Fibroblast of gingiva (primary cell): ENCODE data around the gene TTPAL.

ENCODE experiments used
- DNase-seq: peaks from one replicate; pipeline ENCODE4 v3.0.0-alpha.2; 2011; ENCODE audit warnings: low read depth

The TTPAL gene

DNA sequence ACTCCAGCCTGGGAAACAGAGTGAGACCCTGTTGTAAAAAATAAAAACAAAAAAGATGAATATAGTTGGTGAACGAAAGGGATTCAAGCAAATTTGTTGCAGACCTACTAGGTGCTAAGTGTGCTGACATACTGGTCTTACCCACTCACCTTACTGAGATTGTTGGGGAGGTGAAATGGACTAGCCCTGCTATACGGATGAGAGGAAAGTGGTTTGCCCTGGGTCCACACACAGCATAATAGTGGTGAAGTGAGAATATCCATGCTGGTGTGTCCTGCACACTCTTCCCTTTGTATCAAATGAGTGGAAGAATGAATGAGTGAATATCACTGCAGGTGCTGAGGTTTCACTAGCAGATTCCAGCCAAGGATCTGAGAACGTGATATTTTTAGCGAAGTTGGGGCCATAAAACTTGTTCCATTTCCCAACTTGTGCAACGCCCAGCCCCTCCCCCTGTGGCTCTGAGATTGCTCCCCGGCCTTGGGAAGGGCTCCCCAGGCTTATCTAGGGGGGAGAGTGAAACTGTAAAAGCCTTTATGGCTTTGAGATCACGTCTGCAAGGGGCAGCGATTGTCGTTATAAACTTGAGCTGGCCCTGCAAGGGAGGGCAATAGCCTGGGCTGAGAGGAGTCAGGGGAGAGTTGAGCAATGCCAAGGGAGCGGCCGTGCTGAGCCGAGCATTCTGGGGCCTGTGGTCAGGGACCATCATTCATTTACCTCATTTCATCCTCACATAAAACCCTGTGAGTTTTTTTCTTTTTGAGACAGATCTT is 33.2 kb upstream of the TTPAL start:
- no peak for DNase-seq

DNA sequence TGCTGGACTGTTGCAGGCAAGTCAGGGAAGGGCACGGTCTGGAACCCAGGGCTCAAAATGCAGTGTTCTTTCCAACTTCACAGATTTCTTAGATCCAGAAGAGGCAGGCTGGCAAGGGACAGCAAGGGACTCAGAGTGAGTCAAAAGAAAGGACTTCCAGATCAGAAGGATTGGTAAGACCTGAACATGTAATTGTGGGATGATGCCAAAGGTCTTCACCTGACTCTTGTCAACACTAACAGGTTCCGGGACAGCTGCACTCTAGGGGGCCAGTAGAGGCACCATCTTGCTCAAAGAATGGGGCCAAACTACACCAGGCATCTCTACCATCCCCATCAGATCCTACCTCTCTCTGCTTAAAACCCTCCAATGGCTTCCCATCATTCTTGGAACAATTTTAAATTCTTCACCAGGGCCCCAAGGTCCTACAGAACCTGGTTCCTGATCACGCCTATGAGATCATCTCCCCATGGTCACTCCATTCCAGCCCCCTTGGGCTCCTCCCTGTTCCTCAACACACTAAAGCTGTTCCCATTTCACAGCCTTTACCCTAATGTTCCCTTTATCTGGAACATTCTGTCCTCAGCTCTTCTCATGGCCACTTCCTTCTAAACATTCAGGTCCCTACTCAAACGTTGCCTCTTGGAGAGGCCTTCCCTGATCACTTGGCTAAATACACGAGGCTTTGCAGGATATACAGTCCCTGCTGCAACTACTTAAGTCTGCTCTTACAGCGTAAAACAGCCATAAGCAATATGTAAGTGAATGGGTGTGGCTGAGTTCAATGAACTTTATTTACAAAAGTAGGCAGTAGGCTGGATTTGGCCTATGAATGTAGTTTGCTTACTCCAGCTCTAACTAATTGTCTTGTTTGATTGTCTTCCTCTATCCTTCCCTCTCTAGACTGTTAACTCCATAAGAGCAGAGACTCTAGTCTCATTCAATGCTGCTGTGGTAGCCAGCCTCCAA is 29.6 kb upstream of the TTPAL start:
- no peak for DNase-seq

DNA sequence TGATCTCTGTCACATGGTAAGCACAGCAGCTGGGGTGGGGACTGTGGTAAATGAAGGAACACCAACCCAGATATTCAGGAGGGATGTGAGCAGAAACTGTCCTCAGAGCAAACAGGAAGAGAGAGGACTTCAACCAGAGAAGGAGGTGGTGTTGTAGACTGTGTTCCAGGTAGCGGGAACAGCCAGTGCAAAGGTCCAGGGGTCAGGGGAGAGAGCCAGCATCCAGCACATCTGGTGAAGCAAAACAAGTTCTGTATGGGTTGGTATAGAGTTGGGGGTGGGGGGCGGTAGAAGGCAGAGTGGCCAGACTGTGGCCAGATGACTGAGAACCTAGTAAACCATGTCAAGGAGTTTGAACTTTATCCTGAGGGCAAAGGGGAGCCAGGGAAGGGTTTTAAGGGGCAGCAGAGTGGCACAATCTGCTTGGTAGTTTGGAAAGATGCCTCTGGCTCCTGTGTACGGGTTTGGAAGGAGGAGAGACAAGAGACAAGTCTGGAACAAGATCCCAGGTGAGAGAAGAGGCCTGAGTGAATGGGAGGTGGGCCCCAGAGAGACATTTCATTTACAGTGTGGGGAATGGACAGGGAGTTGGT is 27.8 kb upstream of the TTPAL start:
- no peak for DNase-seq

DNA sequence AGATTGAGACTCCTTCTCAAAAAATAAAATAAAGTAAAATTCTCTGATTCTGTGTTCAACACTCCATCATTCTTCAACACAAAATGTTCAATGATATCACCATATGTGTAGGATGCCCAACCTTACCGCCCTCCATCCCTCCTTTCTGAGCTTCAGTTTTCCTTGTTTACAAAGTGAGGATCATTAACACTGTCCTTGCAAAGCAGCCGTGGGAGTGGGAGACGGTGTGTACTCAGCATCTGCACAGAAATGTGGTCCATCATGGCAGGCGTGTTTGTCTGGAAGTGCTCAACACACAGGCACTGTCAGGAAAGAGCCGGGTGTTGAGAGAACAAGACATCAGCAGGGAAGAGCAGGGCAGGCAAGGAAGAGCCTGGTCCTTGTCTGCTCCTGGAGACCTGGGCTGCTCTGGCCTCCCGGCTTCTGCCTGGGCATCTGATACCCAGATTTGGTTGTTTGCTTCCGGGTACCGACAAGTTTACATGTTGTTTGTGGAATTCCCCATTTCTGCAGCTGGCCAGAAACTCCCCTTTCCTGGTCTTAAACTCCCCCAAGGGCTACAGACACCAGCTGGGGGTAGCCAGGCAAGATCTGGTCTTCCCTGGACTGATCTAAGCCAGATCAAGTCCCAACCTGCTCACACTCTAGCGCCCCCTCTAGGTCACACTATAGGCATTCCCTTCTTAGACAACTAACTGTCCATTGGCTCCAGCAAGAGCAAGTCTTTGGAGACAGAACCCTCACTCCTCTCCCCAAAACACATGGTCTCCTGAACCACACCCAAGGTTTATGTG is 26.7 kb upstream of the TTPAL start:
- DNase-seq = no peak

DNA sequence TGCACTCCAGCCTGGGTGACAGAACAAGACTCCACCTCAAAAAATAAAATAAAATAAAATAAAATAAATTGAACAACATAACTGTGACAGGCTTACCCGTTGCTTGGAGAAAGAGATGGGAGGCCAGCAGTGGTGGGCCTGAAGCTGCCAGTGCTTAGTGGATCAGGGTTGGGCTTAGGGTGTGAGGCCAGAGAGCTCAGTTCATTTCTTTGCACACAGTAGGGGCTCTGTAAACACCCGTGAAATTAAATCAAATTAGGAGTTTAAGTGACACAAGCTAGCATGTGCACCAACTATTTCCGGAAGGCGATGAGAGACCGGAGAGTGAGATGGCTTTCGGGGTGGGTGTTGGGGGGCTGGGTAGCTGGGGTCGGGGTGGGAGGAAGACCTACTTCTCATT is 25.8 kb upstream of the TTPAL start:
- DNase-seq = no peak

DNA sequence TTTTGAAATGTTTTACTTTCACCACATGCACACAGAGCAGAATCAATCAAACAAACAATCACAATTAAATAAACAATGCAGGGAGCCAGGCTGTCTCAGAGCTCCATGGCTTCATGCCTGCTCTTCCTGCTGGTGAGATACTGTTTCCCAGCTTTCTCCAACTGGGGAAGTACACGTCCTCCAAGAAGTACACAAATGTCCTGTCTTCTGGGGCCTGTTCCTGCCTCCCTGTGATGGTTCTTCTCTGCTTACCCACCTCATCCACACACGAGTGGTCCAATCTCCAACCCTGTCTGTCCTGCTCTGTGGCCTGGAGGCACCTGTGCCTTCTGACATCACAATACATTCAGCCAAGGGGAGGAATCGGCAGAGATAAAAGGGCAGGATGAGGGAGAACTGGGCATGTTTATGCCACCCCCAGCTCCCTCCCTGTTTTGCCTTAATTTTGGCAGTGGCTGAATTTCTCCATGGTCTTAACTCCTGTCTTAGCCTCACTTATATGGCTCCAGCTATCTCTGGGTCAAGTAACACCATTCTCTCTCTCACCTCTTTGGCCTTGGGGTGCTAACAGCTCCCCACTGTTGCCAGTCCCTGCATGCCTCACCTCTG is 25.3 kb upstream of the TTPAL start:
- DNase-seq = no peak

DNA sequence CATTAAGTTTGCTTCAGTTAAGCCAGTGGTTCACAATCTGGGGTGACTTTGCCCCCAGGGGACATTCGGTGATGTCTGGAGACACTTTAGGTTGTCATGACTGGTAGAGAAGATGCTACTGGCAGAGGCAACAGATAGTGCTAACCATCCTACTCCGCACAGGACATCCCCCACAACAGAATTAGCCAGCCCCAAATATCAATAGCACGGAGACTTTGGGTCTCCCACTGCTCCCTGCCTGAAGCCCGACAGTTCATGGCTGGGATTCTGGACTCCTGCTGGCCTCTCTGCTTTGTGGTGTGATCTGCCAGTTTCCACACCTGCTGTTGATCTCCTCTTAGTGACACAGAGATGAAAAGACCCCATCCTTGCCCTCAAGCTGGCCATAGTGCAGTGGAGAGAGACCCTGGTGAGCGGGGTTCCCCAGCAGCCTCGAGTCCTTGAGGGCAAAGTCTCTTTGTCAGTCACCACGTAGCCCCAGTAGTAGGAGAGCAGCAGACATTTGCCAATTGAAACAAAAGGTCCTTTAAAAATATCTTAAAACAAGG is 24.7 kb upstream of the TTPAL start:
- DNase-seq = no peak

DNA sequence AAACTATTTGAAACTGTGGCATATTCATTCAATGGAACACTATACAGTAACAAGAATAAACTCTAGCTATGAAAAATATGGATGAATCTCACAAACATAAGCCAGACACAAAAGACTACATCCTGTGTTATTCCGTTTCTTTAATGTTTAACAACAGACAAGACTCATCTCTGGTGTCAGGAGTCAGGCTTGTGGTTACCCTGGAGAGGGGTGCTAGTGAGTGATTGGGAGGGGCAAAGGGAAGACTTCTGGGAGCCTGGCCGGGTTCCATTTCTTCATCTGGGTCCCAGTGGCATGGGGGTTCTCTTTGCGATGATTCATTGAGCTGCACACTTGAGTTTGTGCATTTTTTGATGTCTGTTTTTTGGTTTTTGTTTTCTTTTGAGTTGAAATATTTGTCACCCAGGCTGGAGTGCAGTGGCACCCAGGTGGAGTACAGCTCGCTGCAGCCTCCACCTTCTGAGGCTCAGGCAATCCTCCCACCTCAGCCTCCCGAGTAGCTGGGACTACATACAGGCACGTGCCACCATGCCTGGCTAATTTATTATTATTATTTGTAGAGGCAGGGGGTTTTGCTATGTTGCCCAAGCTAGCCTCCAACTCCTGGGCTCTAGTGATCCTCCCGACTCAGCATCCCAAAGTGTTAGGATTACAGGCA is 21.2 kb upstream of the TTPAL start:
- no peak for DNase-seq

DNA sequence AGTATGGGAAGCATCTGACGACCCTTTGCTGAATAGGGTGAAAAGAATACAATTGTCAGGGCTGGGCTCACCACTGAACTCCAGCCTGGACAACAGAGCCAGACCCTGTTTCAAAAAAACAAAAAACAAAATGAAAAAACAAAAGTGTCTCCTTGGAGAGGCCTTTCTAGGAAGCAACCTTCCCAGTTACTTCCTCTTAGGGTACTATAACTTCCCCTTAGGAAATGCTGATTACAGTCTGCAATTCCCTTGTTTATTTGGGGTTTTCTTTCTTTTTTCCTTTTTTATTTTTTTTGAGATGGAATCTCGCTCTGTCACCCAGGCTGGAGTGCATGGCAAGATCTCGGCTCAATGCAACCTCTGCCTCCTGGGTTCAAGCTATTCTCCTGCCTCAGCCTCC is 20.5 kb upstream of the TTPAL start:
- DNase-seq = no peak

DNA sequence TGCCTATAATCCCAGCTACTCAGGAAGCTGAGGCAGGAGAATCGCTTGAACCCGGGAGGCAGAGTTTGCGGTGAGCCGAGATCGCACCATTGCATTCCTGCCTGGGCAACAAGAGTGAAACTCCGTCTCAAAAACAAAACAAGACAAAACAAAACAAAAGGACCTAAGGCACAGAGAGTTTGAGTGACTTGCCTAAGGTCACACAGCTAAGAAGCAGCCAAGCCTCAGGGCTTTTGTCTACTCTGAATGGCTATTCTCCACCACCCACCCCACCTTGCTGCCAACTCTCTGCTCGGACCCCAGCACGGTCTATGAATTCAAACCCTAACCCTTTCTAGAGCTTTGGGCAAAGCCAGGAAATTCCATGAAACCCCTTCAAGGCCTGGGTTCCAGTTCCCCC is 19.1 kb upstream of the TTPAL start:
- no peak for DNase-seq

DNA sequence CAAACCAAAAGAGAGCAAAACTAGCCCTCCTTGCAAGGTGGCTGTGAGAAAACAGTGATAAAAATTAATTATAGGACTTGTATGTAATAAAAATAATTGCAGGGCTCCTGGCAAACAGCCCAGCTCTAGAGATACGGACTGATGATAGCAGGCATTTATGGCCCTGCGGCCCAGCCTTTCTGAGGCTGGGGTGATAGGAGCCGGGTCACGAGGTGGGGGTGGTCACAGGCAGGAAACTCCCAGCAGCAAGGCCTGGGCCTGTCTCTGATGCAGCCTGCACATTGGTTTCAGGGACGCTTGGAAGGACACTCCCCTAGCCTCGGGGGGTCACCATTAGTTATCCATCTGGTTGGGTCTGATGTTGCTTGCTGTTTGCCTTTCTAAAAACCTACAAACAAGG is 18.7 kb upstream of the TTPAL start:
- DNase-seq = no peak

DNA sequence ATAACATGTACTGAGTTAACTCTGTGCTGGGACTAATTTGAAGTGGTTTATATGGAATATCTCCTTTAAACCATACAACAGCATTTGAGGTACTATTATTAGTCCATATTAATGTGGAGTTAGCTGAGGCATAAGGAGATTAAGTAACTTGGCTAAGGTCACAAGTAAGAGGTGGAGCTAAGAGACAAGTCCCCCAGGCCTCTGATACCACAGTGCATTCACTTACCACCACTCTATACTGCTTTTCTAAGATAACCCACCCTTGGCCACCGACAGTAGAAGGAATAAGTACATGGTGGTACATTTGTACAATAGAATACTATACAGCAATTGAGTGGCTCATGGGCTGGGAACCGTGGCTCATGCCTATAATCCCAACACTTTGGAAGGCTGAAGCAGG is 16.4 kb upstream of the TTPAL start:
- no peak for DNase-seq

DNA sequence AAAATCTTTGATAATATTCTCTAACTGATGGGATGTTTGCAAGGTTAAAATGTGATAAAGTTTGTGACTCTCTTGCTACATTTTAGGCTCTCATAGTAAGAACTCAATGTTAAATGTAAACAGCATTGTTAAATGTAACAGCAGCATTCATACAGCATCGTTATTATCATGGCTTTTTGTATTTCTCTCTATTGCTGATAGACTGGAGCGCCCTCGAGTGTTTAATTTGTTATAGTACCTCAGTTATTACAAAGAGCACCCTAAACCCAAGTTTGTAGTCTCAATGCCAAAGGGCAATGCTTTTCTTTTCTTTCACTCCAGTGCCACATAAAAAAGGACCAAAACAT is 14.9 kb upstream of the TTPAL start:
- peak; percentile 26 for DNase-seq

DNA sequence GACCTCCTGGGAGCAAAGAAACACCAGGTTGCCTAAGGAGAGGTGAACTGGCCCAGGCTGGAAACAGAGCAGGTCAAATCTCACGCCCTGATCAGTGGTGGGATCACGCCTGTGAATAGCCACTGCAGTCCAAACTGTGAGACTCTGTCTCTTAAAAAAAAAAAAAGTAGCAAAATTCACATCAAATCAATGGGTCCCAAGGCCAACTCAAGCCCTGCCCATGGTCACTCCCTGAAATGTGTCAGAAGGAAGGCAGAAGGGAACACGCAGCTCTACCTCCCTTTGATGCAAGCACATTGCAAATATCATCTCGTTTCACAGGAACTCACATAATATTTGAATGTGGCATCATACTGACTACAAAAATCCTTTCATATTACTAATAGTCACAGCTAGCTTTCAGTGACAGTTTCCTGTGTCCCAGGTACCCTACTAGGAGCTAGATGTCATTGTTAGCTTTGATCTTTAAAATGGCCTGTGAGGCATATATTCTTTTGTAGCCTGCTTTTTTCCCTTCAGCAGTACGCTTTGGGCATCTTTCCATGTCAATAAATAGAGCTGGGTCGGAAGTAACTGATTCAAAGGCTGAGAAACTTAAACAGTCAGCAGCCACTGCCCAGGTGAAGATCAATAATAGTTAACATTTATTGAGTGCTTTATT is 14.4 kb upstream of the TTPAL start:
- no peak for DNase-seq

DNA sequence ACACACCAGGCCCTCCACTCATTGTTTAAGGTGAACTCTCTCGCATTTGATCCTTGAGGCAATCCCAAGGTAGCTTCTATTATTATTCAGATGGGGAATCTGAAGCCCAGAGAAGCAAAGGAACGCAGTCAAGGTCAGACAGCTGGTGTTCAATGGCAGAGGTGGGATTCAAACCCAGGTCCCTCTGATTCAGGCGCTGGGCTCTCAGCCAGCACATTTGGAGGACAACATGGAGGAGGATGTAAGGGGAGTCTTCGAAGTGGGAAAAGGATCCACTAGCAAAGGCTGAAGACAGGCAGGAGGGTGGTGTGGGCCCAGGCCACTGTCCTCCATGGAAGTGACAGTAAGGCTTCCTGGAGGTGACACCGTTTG is 13.9 kb upstream of the TTPAL start:
- no peak for DNase-seq

DNA sequence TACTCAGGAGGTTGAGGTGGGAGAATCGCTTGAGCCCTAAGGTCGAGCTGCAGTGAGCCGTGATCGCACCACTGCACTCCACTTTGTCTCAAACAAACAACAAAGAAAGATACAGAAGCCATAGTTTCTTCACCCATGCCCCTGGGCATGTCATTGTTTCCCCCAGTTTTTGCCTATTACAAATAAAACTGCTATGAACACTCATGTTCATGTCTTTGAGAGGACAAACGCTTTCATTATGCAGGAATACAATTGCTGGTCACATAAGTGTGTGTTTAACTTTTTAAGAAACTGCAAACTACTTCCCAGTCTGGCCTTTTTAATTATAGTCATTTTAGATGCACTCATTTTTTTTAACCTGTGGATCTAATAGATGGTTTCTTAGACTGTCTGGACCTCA is 12.2 kb upstream of the TTPAL start:
- DNase-seq = no peak

DNA sequence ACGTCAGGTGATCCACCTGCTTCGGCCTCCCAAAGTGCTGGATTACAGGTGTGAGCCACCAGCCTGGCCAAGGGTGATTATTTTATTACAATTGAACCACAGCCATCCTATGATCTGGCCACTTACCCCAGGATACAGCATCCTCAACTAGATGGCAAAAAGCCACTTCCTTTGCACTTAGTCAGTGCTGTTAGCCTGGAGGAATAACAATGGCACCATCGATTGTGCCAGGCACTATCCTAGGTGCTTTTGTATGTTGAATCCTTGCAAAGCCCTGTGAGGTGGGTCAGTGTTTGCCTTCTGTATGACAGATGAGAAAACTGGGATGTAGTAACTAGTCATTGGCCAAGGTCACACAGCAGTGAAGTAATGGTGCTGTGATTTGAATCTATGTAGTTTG is 11.2 kb upstream of the TTPAL start:
- DNase-seq = no peak

DNA sequence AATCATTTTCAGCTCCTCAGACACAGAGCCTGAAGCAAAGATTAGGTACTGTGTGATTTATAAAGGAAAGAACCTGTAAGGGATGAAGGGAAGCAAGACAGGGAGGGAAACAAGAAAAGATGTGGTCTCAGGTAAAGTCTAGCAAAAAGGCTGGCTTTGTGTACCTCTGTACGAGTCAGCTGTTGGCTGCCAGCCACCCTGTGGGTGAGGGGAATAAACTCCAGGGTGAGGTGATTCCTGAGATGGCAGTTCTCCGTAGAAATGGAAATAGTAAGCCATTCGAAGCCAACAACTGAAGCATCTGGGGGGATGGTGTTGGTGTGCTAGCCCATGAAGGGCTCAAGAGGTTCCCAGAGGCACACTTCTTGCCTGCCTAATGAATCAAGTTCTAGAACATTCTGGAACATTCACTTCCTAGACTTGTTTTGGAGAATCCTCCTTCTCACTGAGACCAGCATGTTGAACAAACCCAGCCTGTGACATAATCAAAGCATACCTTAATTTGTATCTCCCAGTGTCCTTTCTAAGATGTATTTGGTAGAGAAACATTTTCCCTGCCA is 10.6 kb upstream of the TTPAL start:
- no peak for DNase-seq

DNA sequence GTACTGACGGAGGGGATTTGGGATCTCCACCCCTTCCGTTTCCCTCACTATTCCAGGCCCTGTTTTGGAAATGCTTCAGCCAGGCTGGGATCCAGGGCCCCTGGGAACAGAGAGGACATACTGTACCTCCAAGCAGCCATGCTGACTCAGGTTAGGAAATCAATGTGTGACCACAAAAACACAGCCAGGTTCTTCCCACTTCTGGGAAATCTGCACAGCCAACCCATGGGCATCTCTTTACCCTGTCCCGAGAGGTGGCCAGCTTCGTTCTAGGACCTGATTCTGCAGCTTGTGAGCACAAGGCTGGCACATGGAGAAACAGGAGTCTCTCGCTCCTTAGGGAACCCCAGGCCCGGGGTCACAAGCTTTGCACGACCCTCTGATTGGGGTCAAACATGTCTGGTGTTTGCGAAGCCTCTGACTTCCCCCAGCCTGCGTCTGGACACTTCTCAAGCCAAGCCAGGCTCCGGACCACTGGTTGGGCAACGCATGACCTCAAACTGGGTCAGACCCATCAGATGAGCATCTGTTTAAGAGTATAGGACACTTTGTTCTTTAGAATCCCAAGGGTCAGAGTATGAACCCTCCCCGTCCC is 8.3 kb upstream of the TTPAL start:
- peak; percentile 96 for DNase-seq
